K562 (cell line): ENCODE data around the gene CPSF4. TPM values are rescaled to one million over a fixed set of nuclear protein-coding genes. Genes with fewer than 3 reads are reported as not detected.

Source experiments
- polyA plus RNA-seq, 8 experiments: library from polyadenylated mRNA; depleted of rRNA in 4 of 8; stranded (reverse) in 5 of 8; unstranded in 3 of 8; fragments of >200 nt; fragmentation: Nextera tagmentation in 2 of 8; fragmentation: Illumina TruSeq in 1 of 8; extraction: Ambion mirVana in 2 of 8; extraction: Trizol in 1 of 8; gene quantifications; 2 replicates each; pipeline versions ENCODE4 v1.2.1 to v1.2.3, GENCODE V29; 2011 to 2014; ENCODE audit warnings: inconsistent platforms in 1 of 8, missing spikeins in 1 of 8
- total RNA-seq, 7 experiments: library from RNA; depleted of rRNA in 6 of 7; stranded (reverse); fragments of >200 nt in 6 of 7; fragmentation: Illumina TruSeq in 2 of 7; extraction: Trizol in 2 of 7; gene quantifications; 2 replicates each; pipeline versions ENCODE4 v1.2.1 to v1.2.3, GENCODE V29; 2011 to 2021; ENCODE audit warnings: low replicate concordance in 1 of 7

Gene CPSF4
- total and polyA plus RNA-seq, 9 of the 15 experiments (the other 6 are each of a cell fraction or from before 2014, with no cell fraction given) = 16.9 to 118 (median 71.7) TPM

Other genes starting within 250 kb of the CPSF4 start
Only the 7 nearest of the 16 such genes appear.
- 357 and 436 TPM in 2 replicates for gene ARPC1B, start 64.2 kb upstream of the CPSF4 start, total RNA-seq (2014; rRNA removed)
- 77.8 and 81.5 TPM in 2 replicates for gene ARPC1B, start 64.2 kb upstream of the CPSF4 start, total RNA-seq (2014; rRNA removed; fragmentation: Illumina TruSeq; extraction: Trizol)
- 216 and 235 TPM in 2 replicates for gene ARPC1B, start 64.2 kb upstream of the CPSF4 start, total RNA-seq (2015; rRNA removed; fragmentation: Illumina TruSeq; extraction: Trizol)
- 187 and 221 TPM in 2 replicates for gene ARPC1B, start 64.2 kb upstream of the CPSF4 start, total RNA-seq (2021)
- 211 and 213 TPM in 2 replicates for gene ARPC1B, start 64.2 kb upstream of the CPSF4 start, polyA plus RNA-seq (2011; rRNA removed)
- gene ARPC1B, start 64.2 kb upstream of the CPSF4 start, polyA plus RNA-seq (2014; fragmentation: Illumina TruSeq; extraction: Trizol) = 93.3 and 345 TPM in 2 replicates
- 10 to 100 TPM in 1 of 2 experiments, 1 to 10 TPM in 1; 6.7 to 38.7 TPM for gene ARPC1B, start 64.2 kb upstream of the CPSF4 start, polyA plus RNA-seq (2014; fragmentation: Nextera tagmentation; extraction: Ambion mirVana)
- 308 and 407 TPM in 2 replicates for gene ARPC1B, start 64.2 kb upstream of the CPSF4 start, polyA plus RNA-seq (2014; rRNA removed)
- gene PDAP1, start 30.3 kb upstream of the CPSF4 start, total RNA-seq (2014; rRNA removed) = 105 and 108 TPM in 2 replicates
- gene PDAP1, start 30.3 kb upstream of the CPSF4 start, total RNA-seq (2014; rRNA removed; fragmentation: Illumina TruSeq; extraction: Trizol) = 129 and 138 TPM in 2 replicates
- gene PDAP1, start 30.3 kb upstream of the CPSF4 start, total RNA-seq (2015; rRNA removed; fragmentation: Illumina TruSeq; extraction: Trizol) = 161 and 162 TPM in 2 replicates
- 161 and 182 TPM in 2 replicates for gene PDAP1, start 30.3 kb upstream of the CPSF4 start, total RNA-seq (2021)
- gene PDAP1, start 30.3 kb upstream of the CPSF4 start, polyA plus RNA-seq (2011; rRNA removed) = 31.0 and 72.6 TPM in 2 replicates
- gene PDAP1, start 30.3 kb upstream of the CPSF4 start, polyA plus RNA-seq (2014; fragmentation: Illumina TruSeq; extraction: Trizol) = 315 and 356 TPM in 2 replicates
- 10 to 100 TPM; 10.2 to 16.0 TPM for gene PDAP1, start 30.3 kb upstream of the CPSF4 start, polyA plus RNA-seq (2014; fragmentation: Nextera tagmentation; extraction: Ambion mirVana)
- 185 and 215 TPM in 2 replicates for gene PDAP1, start 30.3 kb upstream of the CPSF4 start, polyA plus RNA-seq (2014; rRNA removed)
- 247 and 279 TPM in 2 replicates for gene BUD31, start 30.0 kb upstream of the CPSF4 start, total RNA-seq (2014; rRNA removed)
- gene BUD31, start 30.0 kb upstream of the CPSF4 start, total RNA-seq (2014; rRNA removed; fragmentation: Illumina TruSeq; extraction: Trizol) = 214 and 266 TPM in 2 replicates
- 211 and 238 TPM in 2 replicates for gene BUD31, start 30.0 kb upstream of the CPSF4 start, total RNA-seq (2015; rRNA removed; fragmentation: Illumina TruSeq; extraction: Trizol)
- 242 and 255 TPM in 2 replicates for gene BUD31, start 30.0 kb upstream of the CPSF4 start, total RNA-seq (2021)
- gene BUD31, start 30.0 kb upstream of the CPSF4 start, polyA plus RNA-seq (2011; rRNA removed) = 69.4 and 105 TPM in 2 replicates
- 307 and 342 TPM in 2 replicates for gene BUD31, start 30.0 kb upstream of the CPSF4 start, polyA plus RNA-seq (2014; fragmentation: Illumina TruSeq; extraction: Trizol)
- 100 to 1,000 TPM; 275 to 332 TPM for gene BUD31, start 30.0 kb upstream of the CPSF4 start, polyA plus RNA-seq (2014; fragmentation: Nextera tagmentation; extraction: Ambion mirVana)
- 237 and 272 TPM in 2 replicates for gene BUD31, start 30.0 kb upstream of the CPSF4 start, polyA plus RNA-seq (2014; rRNA removed)
- 17.1 and 24.4 TPM in 2 replicates for gene PTCD1, start 145 bp upstream of the CPSF4 start, total RNA-seq (2014; rRNA removed)
- gene PTCD1, start 145 bp upstream of the CPSF4 start, total RNA-seq (2014; rRNA removed; fragmentation: Illumina TruSeq; extraction: Trizol) = 6.2 and 6.9 TPM in 2 replicates
- gene PTCD1, start 145 bp upstream of the CPSF4 start, total RNA-seq (2015; rRNA removed; fragmentation: Illumina TruSeq; extraction: Trizol) = 10.3 and 10.5 TPM in 2 replicates
- 12.3 and 16.3 TPM in 2 replicates for gene PTCD1, start 145 bp upstream of the CPSF4 start, total RNA-seq (2021)
- gene PTCD1, start 145 bp upstream of the CPSF4 start, polyA plus RNA-seq (2011; rRNA removed) = 4.1 and 5.3 TPM in 2 replicates
- 5.0 and 21.9 TPM in 2 replicates for gene PTCD1, start 145 bp upstream of the CPSF4 start, polyA plus RNA-seq (2014; fragmentation: Illumina TruSeq; extraction: Trizol)
- under 1 TPM; 0.46 to 0.57 TPM for gene PTCD1, start 145 bp upstream of the CPSF4 start, polyA plus RNA-seq (2014; fragmentation: Nextera tagmentation; extraction: Ambion mirVana)
- 10.5 and 13.5 TPM in 2 replicates for gene PTCD1, start 145 bp upstream of the CPSF4 start, polyA plus RNA-seq (2014; rRNA removed)
- gene ATP5MF, start 27.2 kb downstream of the CPSF4 start, total RNA-seq (2014; rRNA removed) = 1,647 and 1,953 TPM in 2 replicates
- 2,182 and 2,228 TPM in 2 replicates for gene ATP5MF, start 27.2 kb downstream of the CPSF4 start, total RNA-seq (2014; rRNA removed; fragmentation: Illumina TruSeq; extraction: Trizol)
- gene ATP5MF, start 27.2 kb downstream of the CPSF4 start, total RNA-seq (2015; rRNA removed; fragmentation: Illumina TruSeq; extraction: Trizol) = 2,335 and 2,592 TPM in 2 replicates
- 949 and 959 TPM in 2 replicates for gene ATP5MF, start 27.2 kb downstream of the CPSF4 start, total RNA-seq (2021)
- gene ATP5MF, start 27.2 kb downstream of the CPSF4 start, polyA plus RNA-seq (2011; rRNA removed) = 1,154 and 1,475 TPM in 2 replicates
- 2,809 and 3,010 TPM in 2 replicates for gene ATP5MF, start 27.2 kb downstream of the CPSF4 start, polyA plus RNA-seq (2014; fragmentation: Illumina TruSeq; extraction: Trizol)
- gene ATP5MF, start 27.2 kb downstream of the CPSF4 start, polyA plus RNA-seq (2014; fragmentation: Nextera tagmentation; extraction: Ambion mirVana) = 1,000 to 10,000 TPM; 4,986 to 5,374 TPM
- gene ATP5MF, start 27.2 kb downstream of the CPSF4 start, polyA plus RNA-seq (2014; rRNA removed) = 2,215 and 2,237 TPM in 2 replicates
- 16.4 and 19.6 TPM in 2 replicates for gene ZNF789, start 33.9 kb downstream of the CPSF4 start, total RNA-seq (2014; rRNA removed)
- gene ZNF789, start 33.9 kb downstream of the CPSF4 start, total RNA-seq (2014; rRNA removed; fragmentation: Illumina TruSeq; extraction: Trizol) = 30.7 and 32.3 TPM in 2 replicates
- 23.0 and 24.8 TPM in 2 replicates for gene ZNF789, start 33.9 kb downstream of the CPSF4 start, total RNA-seq (2015; rRNA removed; fragmentation: Illumina TruSeq; extraction: Trizol)
- gene ZNF789, start 33.9 kb downstream of the CPSF4 start, total RNA-seq (2021) = 22.1 and 22.8 TPM in 2 replicates
- gene ZNF789, start 33.9 kb downstream of the CPSF4 start, polyA plus RNA-seq (2011; rRNA removed) = 46.2 and 57.0 TPM in 2 replicates
- 28.1 and 29.1 TPM in 2 replicates for gene ZNF789, start 33.9 kb downstream of the CPSF4 start, polyA plus RNA-seq (2014; fragmentation: Illumina TruSeq; extraction: Trizol)
- gene ZNF789, start 33.9 kb downstream of the CPSF4 start, polyA plus RNA-seq (2014; fragmentation: Nextera tagmentation; extraction: Ambion mirVana) = 1 to 10 TPM; 6.1 to 7.4 TPM
- gene ZNF789, start 33.9 kb downstream of the CPSF4 start, polyA plus RNA-seq (2014; rRNA removed) = 34.8 and 40.2 TPM in 2 replicates
- 24.2 and 25.6 TPM in 2 replicates for gene ZNF394, start 61.3 kb downstream of the CPSF4 start, total RNA-seq (2014; rRNA removed)
- 31.4 and 32.2 TPM in 2 replicates for gene ZNF394, start 61.3 kb downstream of the CPSF4 start, total RNA-seq (2014; rRNA removed; fragmentation: Illumina TruSeq; extraction: Trizol)
- 28.1 and 28.9 TPM in 2 replicates for gene ZNF394, start 61.3 kb downstream of the CPSF4 start, total RNA-seq (2015; rRNA removed; fragmentation: Illumina TruSeq; extraction: Trizol)
- 25.5 and 27.8 TPM in 2 replicates for gene ZNF394, start 61.3 kb downstream of the CPSF4 start, total RNA-seq (2021)
- 11.7 and 17.7 TPM in 2 replicates for gene ZNF394, start 61.3 kb downstream of the CPSF4 start, polyA plus RNA-seq (2011; rRNA removed)
- gene ZNF394, start 61.3 kb downstream of the CPSF4 start, polyA plus RNA-seq (2014; fragmentation: Illumina TruSeq; extraction: Trizol) = 23.7 and 25.5 TPM in 2 replicates
- gene ZNF394, start 61.3 kb downstream of the CPSF4 start, polyA plus RNA-seq (2014; fragmentation: Nextera tagmentation; extraction: Ambion mirVana) = 1 to 10 TPM; 2.9 to 4.0 TPM
- 20.2 and 23.5 TPM in 2 replicates for gene ZNF394, start 61.3 kb downstream of the CPSF4 start, polyA plus RNA-seq (2014; rRNA removed)